ACC112 (cell line): ENCODE results near the gene RAI2.

Experiments
- H2AFZ ChIP-seq: fragments of 200-600 bp; sonication (generic); one replicate; pipeline ENCODE4 v1.6.0; 2017; ENCODE audit warnings: antibody characterized with exemption, low read length; ENCODE audit not compliant: unreplicated experiment
- H3K27ac ChIP-seq: fragments of 200-600 bp; sonication (generic); 2 replicates; pipeline ENCODE4 v1.5.1; 2014; ENCODE audit warnings: low read depth, mild to moderate bottlenecking, antibody characterized with exemption, low read length, moderate library complexity
- H3K27me3 ChIP-seq: fragments of 200-600 bp; sonication (generic); 2 replicates; pipeline ENCODE4 v1.6.1; 2014; ENCODE audit warnings: mild to moderate bottlenecking, antibody characterized with exemption, low read length, moderate library complexity, mixed read lengths; ENCODE audit not compliant: insufficient read depth
- H3K36me3 ChIP-seq: fragments of 200-600 bp; sonication (generic); 2 replicates; pipeline ENCODE4 v1.6.1; 2016; ENCODE audit warnings: mild to moderate bottlenecking, antibody characterized with exemption, low read length, moderate library complexity, mixed read lengths; ENCODE audit not compliant: insufficient read depth
- H3K4me1 ChIP-seq: fragments of 200-600 bp; sonication (generic); one replicate; pipeline ENCODE4 v1.6.1; 2016; ENCODE audit warnings: low read length, mixed read lengths; ENCODE audit not compliant: insufficient read depth, unreplicated experiment, control insufficient read depth
- H3K4me3 ChIP-seq: fragments of 200-600 bp; sonication (generic); 2 replicates; pipeline ENCODE4 v1.5.1; 2014; ENCODE audit warnings: mild to moderate bottlenecking, low read depth, low read length
- H3K79me2 ChIP-seq: fragments of 200-600 bp; sonication (generic); one replicate; pipeline ENCODE4 v1.6.0; 2016; ENCODE audit warnings: low read length; ENCODE audit not compliant: control insufficient read depth, unreplicated experiment, insufficient read depth

Gene RAI2

GRCh38 chrX:17829566-17829965 is 31.5 kb downstream of the RAI2 start:
- Histone ChIP-seq H3K4me3 (no peak overlapping the region), H3K36me3 (0 out of 2 replicates have a peak, but pooled peaks cover 4% of the 10 kb centered on the region), H3K4me1 (peaks cover 41% of the 10 kb centered on the region), H3K27me3 (no peaks in the 10 kb centered on the region), H3K27ac (no peak overlapping the region), H2AFZ (no peak overlapping the region), H3K79me2 (no peaks in the 10 kb centered on the region)

DNA sequence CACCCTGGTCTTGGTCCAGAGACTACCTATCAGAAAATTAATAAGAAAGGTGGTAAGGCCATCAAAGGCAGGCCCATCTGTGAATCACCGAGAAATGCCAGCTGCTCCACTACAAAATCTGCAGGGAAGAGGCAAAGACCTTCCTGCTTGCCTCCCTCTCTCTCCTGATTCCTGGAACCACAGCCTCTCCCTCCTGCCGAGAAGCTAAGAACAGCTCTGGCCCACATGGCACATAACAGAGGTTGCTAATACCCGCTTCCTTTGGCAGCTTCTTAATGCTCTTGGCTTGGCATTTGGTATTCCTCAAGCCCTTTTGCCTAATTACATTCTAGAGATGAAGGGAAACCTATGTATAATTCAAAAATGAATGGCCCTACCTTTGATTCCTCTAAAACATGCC is 32.9 kb downstream of the RAI2 start:
- Histone ChIP-seq H3K4me1 (peaks cover 43% of the 10 kb centered on the region), H3K36me3 (0 out of 2 replicates have a peak, but pooled peaks cover 4% of the 10 kb centered on the region), H2AFZ (no peak overlapping the region), H3K79me2 (peaks cover 3% of the 10 kb centered on the region), H3K27ac (no peak overlapping the region), H3K4me3 (no peak overlapping the region), H3K27me3 (no peaks in the 10 kb centered on the region)

- Histone ChIP-seq H3K36me3 (0 out of 2 replicates have a peak, but pooled peaks cover 4% of the 10 kb centered on the region), H2AFZ (no peak overlapping the region), H3K4me1 (peaks cover 56% of the 10 kb centered on the region), H3K4me3 (peak overlapping the region; percentile 25; the same call in 1 of the 2 replicates), H3K27me3 (no peaks in the 10 kb centered on the region), H3K79me2 (peaks cover 3% of the 10 kb centered on the region), H3K27ac (peak overlapping the region; percentile 95)
These were observed 34.2 kb downstream of the RAI2 start for GRCh38 chrX:17826609-17827496.

DNA sequence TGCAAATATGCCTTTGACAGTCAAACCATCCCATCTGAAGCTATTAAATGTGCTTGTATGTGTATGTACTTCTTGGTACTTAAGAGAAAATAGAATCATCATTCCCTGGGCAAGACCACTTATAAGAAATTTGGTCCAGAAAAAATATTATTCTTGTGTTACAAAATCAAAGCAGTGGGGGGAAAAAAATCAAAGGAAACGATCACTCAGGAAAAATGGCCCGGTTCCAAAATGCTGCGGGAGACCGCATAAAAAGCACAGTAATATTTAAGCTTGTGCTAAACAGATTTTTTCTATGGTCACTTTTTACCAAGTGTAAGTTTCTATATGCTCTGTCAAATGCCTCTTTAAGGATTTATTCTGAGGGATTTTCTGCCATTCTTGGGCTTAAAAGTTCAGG is 36.1 kb downstream of the RAI2 start:
- peaks cover 63% of the 10 kb centered on the region for H3K4me1 ChIP-seq

GRCh38 chrX:17822351-17822750 is 38.7 kb downstream of the RAI2 start:
- Histone ChIP-seq H3K27me3 (no peaks in the 10 kb centered on the region), H3K4me3 (peak overlapping the region; percentile 43; the same call in 1 of the 2 replicates), H3K27ac (peak overlapping the region; percentile 48), H3K4me1 (peaks cover 66% of the 10 kb centered on the region), H3K36me3 (0 out of 2 replicates have a peak, but pooled peaks cover 4% of the 10 kb centered on the region), H3K79me2 (peaks cover 3% of the 10 kb centered on the region), H2AFZ (no peak overlapping the region)

More for the DNA sequence above, 36.1 kb downstream of the RAI2 start:
- Histone ChIP-seq H3K79me2 (peaks cover 3% of the 10 kb centered on the region), H2AFZ (no peak overlapping the region), H3K27ac (peak overlapping the region; percentile 95), H3K4me3 (peak overlapping the region; percentile 29; the same call in 1 of the 2 replicates), H3K36me3 (0 out of 2 replicates have a peak, but pooled peaks cover 4% of the 10 kb centered on the region), H3K27me3 (no peaks in the 10 kb centered on the region)

- no peaks in the 10 kb centered on the region for H3K36me3 ChIP-seq
- no peak overlapping the region for H2AFZ ChIP-seq
- peaks cover 3% of the 10 kb centered on the region for H3K79me2 ChIP-seq
- H3K27ac ChIP-seq, result no peak overlapping the region
- H3K4me3 ChIP-seq, result no peak overlapping the region
- no peaks in the 10 kb centered on the region for H3K27me3 ChIP-seq
- H3K4me1 ChIP-seq, result peaks cover 63% of the 10 kb centered on the region
These were observed 41.0 kb downstream of the RAI2 start for GRCh38 chrX:17820100-17820499.

DNA sequence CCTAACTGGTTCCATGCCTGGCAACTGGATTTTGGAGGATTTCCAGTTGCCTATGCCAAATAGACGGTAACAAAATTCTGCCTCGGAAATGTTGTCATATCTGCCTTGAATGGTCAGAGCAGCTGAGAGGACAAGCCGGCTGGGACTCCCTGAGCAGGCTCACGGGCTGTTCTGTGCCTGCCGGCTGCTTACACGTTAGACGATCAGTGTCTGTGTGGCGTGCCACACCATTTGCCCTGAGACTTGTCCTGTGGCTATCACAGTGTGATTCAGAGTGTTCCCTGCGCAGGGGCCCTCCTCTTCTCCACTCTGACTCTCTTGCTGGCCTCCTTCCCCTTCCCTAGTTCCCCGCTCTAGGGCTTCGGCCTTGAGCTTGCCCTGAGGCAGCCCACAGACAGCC is 42.4 kb downstream of the RAI2 start:
- Histone ChIP-seq H3K4me1 (peaks cover 65% of the 10 kb centered on the region), H3K36me3 (no peaks in the 10 kb centered on the region), H3K79me2 (peaks cover 3% of the 10 kb centered on the region), H3K27ac (no peak overlapping the region), H3K27me3 (no peaks in the 10 kb centered on the region), H3K4me3 (no peak overlapping the region), H2AFZ (no peak overlapping the region)

- Histone ChIP-seq H3K4me3 (no peak overlapping the region), H3K79me2 (peaks cover 4% of the 10 kb centered on the region), H3K36me3 (no peaks in the 10 kb centered on the region), H2AFZ (no peak overlapping the region), H3K27ac (no peak overlapping the region), H3K27me3 (no peaks in the 10 kb centered on the region), H3K4me1 (peaks cover 65% of the 10 kb centered on the region)
These were observed 43.8 kb downstream of the RAI2 start for GRCh38 chrX:17817251-17817650.

GRCh38 chrX:17814557-17814956 is 46.5 kb downstream of the RAI2 start:
- peak overlapping the region; percentile 60 for H3K4me3 ChIP-seq
- no peak overlapping the region for H2AFZ ChIP-seq
- peaks cover 4% of the 10 kb centered on the region for H3K79me2 ChIP-seq
- no peaks in the 10 kb centered on the region for H3K36me3 ChIP-seq
- peak overlapping the region; percentile 73 for H3K27ac ChIP-seq
- H3K4me1 ChIP-seq, result peaks cover 50% of the 10 kb centered on the region
- H3K27me3 ChIP-seq, result no peaks in the 10 kb centered on the region

GRCh38 chrX:17814059-17814458 is 47.0 kb downstream of the RAI2 start:
- H3K4me1 ChIP-seq, result peaks cover 50% of the 10 kb centered on the region
- H3K27me3 ChIP-seq, result no peaks in the 10 kb centered on the region
- peaks cover 4% of the 10 kb centered on the region for H3K79me2 ChIP-seq
- H3K4me3 ChIP-seq, result peak overlapping the region; percentile 60
- H2AFZ ChIP-seq, result no peak overlapping the region
- H3K36me3 ChIP-seq, result no peaks in the 10 kb centered on the region
- H3K27ac ChIP-seq, result peak overlapping the region; percentile 73

GRCh38 chrX:17813277-17813676 is 47.8 kb downstream of the RAI2 start:
- Histone ChIP-seq H2AFZ (no peak overlapping the region), H3K36me3 (no peaks in the 10 kb centered on the region), H3K27me3 (no peaks in the 10 kb centered on the region), H3K4me3 (peak overlapping the region; percentile 60; the same call in 1 of the 2 replicates), H3K27ac (no peak overlapping the region), H3K4me1 (peaks cover 50% of the 10 kb centered on the region), H3K79me2 (peaks cover 4% of the 10 kb centered on the region)
